HCT116 (cell line): ENCODE results near the gene INAFM1. TPM values are rescaled to one million over a fixed set of nuclear protein-coding genes. Genes with fewer than 3 reads are reported as not detected.

Source experiments
- ATAC-seq: fragments of 200-7000 bp; cut with Tn5 transposase; 2 replicates; pipeline ENCODE4 v1.9.1; 2020; ENCODE audit warnings: mild to moderate bottlenecking, moderate library complexity
- BruUV-seq: library from RNA; stranded (reverse); fragments of 400-500 nt; replicated peaks from 2 replicates; lab custom pipeline; 2021; lab: Mats Ljungman, UMichigan
- CTCF ChIA-PET: fragments of 300-600 bp; sonication (Branson Sonifier 250); formaldehyde crosslinking; loops from one replicate; lab custom pipeline; 2021; ENCODE audit warnings: antibody characterized with exemption; lab: Charles Lee
- POLR2A ChIA-PET: fragments of 300-600, 350-600 bp; sonication (Branson Sonifier 250); formaldehyde crosslinking; loops from one replicate; lab custom pipeline; 2021; ENCODE audit warnings: antibody characterized with exemption; lab: Charles Lee
- RAD21 ChIA-PET, 2 experiments: fragments of 300-600 bp; sonication (Branson Sonifier 250); formaldehyde crosslinking; loops; one replicate each; lab custom pipeline; 2023; ENCODE audit warnings: low total read pairs in 2 of 2; ENCODE audit not compliant: uncharacterized antibody in 2 of 2, unreplicated experiment in 2 of 2, low non-redundant PET in 1 of 2; lab: Charles Lee
- DNase-seq: peaks from one replicate; pipeline ENCODE4 v3.0.0-alpha.2; 2010; ENCODE audit warnings: low read depth, low spot score
- H2AFZ ChIP-seq: fragments of 200-600 bp; shearing (Covaris generic), sonication (generic); 2 replicates; pipeline ENCODE4 v1.6.1; 2017; ENCODE audit warnings: low read depth, mixed run types, mixed read lengths, antibody characterized with exemption, low read length; ENCODE audit not compliant: poor library complexity, severe bottlenecking
- H3K27ac ChIP-seq: 2 replicates; pipeline ENCODE4 v1.5.1; 2012; ENCODE audit warnings: low read depth, low read length
- H3K27me3 ChIP-seq: fragments of 200-600 bp; sonication (generic); 2 replicates; pipeline ENCODE4 v1.6.1; 2016; ENCODE audit warnings: mixed run types, low read length, mixed read lengths; ENCODE audit not compliant: insufficient read depth
- H3K36me3 ChIP-seq, 2 experiments: fragments of 200-500 bp in 1 of 2; fragments of 200-600 bp in 1 of 2; sonication (Bioruptor generic) in 1 of 2; sonication (generic) in 1 of 2; 2 replicates each; pipeline versions ENCODE4 v1.5.1 to v1.6.1; 2014 to 2016; ENCODE audit warnings: low read length in 2 of 2, inconsistent platforms in 1 of 2, mixed read lengths in 1 of 2, mixed run types in 1 of 2; ENCODE audit not compliant: insufficient read depth in 2 of 2, control insufficient read depth in 1 of 2
- H3K4me1 ChIP-seq, 2 experiments: fragments of 200-600 bp in 1 of 2; sonication (generic) in 1 of 2; 2 replicates each; pipeline versions ENCODE4 v1.5.1 to v1.6.1; 2012 to 2017; ENCODE audit warnings: low read length in 2 of 2, inconsistent platforms in 1 of 2, mild to moderate bottlenecking in 1 of 2, mixed read lengths in 1 of 2, mixed run types in 1 of 2, moderate library complexity in 1 of 2; ENCODE audit not compliant: insufficient read depth in 2 of 2, control insufficient read depth in 1 of 2
- H3K4me2 ChIP-seq: fragments of 200-600 bp; sonication (generic); 2 replicates; pipeline ENCODE4 v1.6.1; 2017; ENCODE audit warnings: mixed run types, low read length, mixed read lengths
- H3K4me3 ChIP-seq, 2 experiments: fragments of 200-600 bp in 1 of 2; sonication (generic) in 1 of 2; replicated peaks in 1 of 2; 2 replicates each; pipeline ENCODE4 v1.5.1; 2011 to 2016; ENCODE audit warnings: low read length in 2 of 2, control low read depth in 1 of 2, low read depth in 1 of 2, mild to moderate bottlenecking in 1 of 2, mixed read lengths in 1 of 2, mixed run types in 1 of 2
- H3K79me2 ChIP-seq: fragments of 200-600 bp; sonication (generic); 2 replicates; pipeline ENCODE4 v1.6.1; 2017; ENCODE audit warnings: mild to moderate bottlenecking, mixed run types, low read length, moderate library complexity, mixed read lengths; ENCODE audit not compliant: insufficient read depth
- H3K9ac ChIP-seq: fragments of 200-600 bp; sonication (generic); 2 replicates; pipeline ENCODE4 v1.6.1; 2016; ENCODE audit warnings: low read length, mixed read lengths
- H3K9me2 ChIP-seq: fragments of 200-600 bp; sonication (generic), shearing (Covaris generic); 2 replicates; pipeline ENCODE4 v1.6.1; 2017; ENCODE audit warnings: mixed run types, mild to moderate bottlenecking, moderate library complexity; ENCODE audit not compliant: insufficient read depth
- H3K9me3 ChIP-seq, 2 experiments: fragments of 200-500 bp in 1 of 2; fragments of 200-600 bp in 1 of 2; sonication (Bioruptor generic) in 1 of 2; sonication (generic) in 1 of 2; 2 replicates each; pipeline ENCODE4 v1.6.1; 2014 to 2017; ENCODE audit warnings: low read length in 2 of 2, mixed read lengths in 2 of 2, inconsistent platforms in 1 of 2, low read depth in 1 of 2, mild to moderate bottlenecking in 1 of 2, mixed run types in 1 of 2, moderate library complexity in 1 of 2; ENCODE audit not compliant: control insufficient read depth in 1 of 2, insufficient read depth in 1 of 2
- H4K20me1 ChIP-seq: fragments of 200-600 bp; sonication (generic), shearing (Covaris generic); 2 replicates; pipeline ENCODE4 v1.6.1; 2017; ENCODE audit warnings: mixed run types, mild to moderate bottlenecking, moderate library complexity; ENCODE audit not compliant: insufficient read depth
- CBX3 ChIP-seq: IDR thresholded peaks from 2 replicates; pipeline ENCODE4 v1.6.1; 2012; ENCODE audit warnings: low read depth
- CEBPB ChIP-seq: IDR thresholded peaks from 2 replicates; pipeline ENCODE4 v1.6.1; 2012; ENCODE audit warnings: low read depth
- EGR1 ChIP-seq: IDR thresholded peaks from 2 replicates; pipeline ENCODE4 v1.6.1; 2012; ENCODE audit warnings: low read depth
- ELF1 ChIP-seq: IDR thresholded peaks from 2 replicates; pipeline ENCODE4 v1.6.1; 2012; ENCODE audit warnings: low read depth, borderline replicate concordance
- EZH2 ChIP-seq: fragments of 200-600 bp; sonication (generic); IDR thresholded peaks from 2 replicates; pipeline ENCODE4 v1.6.1; 2017; ENCODE audit warnings: antibody characterized with exemption, mixed run types
- EZH2phosphoT487 ChIP-seq: fragments of 200-600 bp; IDR thresholded peaks from 2 replicates; pipeline ENCODE4 v1.6.1; 2018; ENCODE audit warnings: antibody characterized with exemption, borderline replicate concordance
- FOSL1 ChIP-seq: IDR thresholded peaks from 2 replicates; pipeline ENCODE4 v1.6.1; 2012; ENCODE audit warnings: low read depth
- JUND ChIP-seq: IDR thresholded peaks from 2 replicates; pipeline ENCODE4 v1.6.1; 2012
- POLR2A ChIP-seq: IDR thresholded peaks from 2 replicates; pipeline ENCODE4 v1.7.0; 2011; ENCODE audit warnings: borderline replicate concordance; ENCODE audit not compliant: insufficient read depth, insufficient read length; ENCODE audit errors: extremely low read depth
- POLR2AphosphoS5 ChIP-seq: IDR thresholded peaks from 2 replicates; pipeline ENCODE4 v1.6.1; 2011; ENCODE audit warnings: mild to moderate bottlenecking, low read depth, low read length, moderate library complexity
- RAD21 ChIP-seq: IDR thresholded peaks from 2 replicates; pipeline ENCODE4 v1.6.1; 2012; ENCODE audit warnings: low read depth, mild to moderate bottlenecking
- SIN3A ChIP-seq: IDR thresholded peaks from 2 replicates; pipeline ENCODE4 v1.6.1; 2012; ENCODE audit warnings: low read depth
- SP1 ChIP-seq: IDR thresholded peaks from 2 replicates; pipeline ENCODE4 v1.6.1; 2012; ENCODE audit warnings: low read depth
- SRF ChIP-seq: IDR thresholded peaks from 2 replicates; pipeline ENCODE4 v1.6.1; 2012; ENCODE audit warnings: low read depth
- TCF7L2 ChIP-seq: IDR thresholded peaks from 2 replicates; pipeline ENCODE4 v1.7.0; 2011; ENCODE audit warnings: borderline replicate concordance, inconsistent platforms; ENCODE audit not compliant: insufficient read depth, insufficient read length; ENCODE audit errors: extremely low read depth
- YY1 ChIP-seq: IDR thresholded peaks from 2 replicates; pipeline ENCODE4 v1.6.1; 2011; ENCODE audit warnings: low read length, low read depth, moderate library complexity, mild to moderate bottlenecking; ENCODE audit not compliant: insufficient replicate concordance; ENCODE audit errors: extremely low read depth
- ZFX ChIP-seq: fragments of 450-650 bp; IDR thresholded peaks from 2 replicates; pipeline ENCODE4 v1.6.1; 2017
- ZNF274 ChIP-seq: fragments of 200-500 bp; sonication (Bioruptor generic); IDR thresholded peaks from 2 replicates; pipeline ENCODE4 v1.6.1; 2014; ENCODE audit warnings: mild to moderate bottlenecking, low read depth, low read length, inconsistent platforms
- intact Hi-C: fragments of 100-400 bp; cut with micrococcal nuclease; formaldehyde crosslinking; loops from 2 replicates; pipeline ENCODE4 v1.10.0; 2022
- total RNA-seq: library from RNA; stranded (reverse); gene quantifications from one replicate; pipeline ENCODE4 v1.2.1, GENCODE V29; 2021; ENCODE audit not compliant: unreplicated experiment
- TF ChIP-seq, protein P1 (sequence below): IDR thresholded peaks from 2 replicates; pipeline ENCODE4 v1.6.1; 2012
- TF ChIP-seq, protein P2 (sequence below), 3 experiments: fragments of 200-600 bp in 1 of 3; sonication (generic) in 1 of 3; IDR thresholded peaks in 2 of 3; conservative IDR thresholded peaks in 1 of 3; 2 replicates each; pipeline ENCODE4 v1.5.1; 2012 to 2017; ENCODE audit warnings: low read depth in 2 of 3, low read length in 2 of 3, antibody characterized with exemption in 1 of 3, borderline replicate concordance in 1 of 3, control low read depth in 1 of 3, mild to moderate bottlenecking in 1 of 3, mixed read lengths in 1 of 3, mixed run types in 1 of 3, moderate library complexity in 1 of 3; ENCODE audit not compliant: insufficient read depth in 1 of 3
- TF ChIP-seq, protein P3 (sequence below): IDR thresholded peaks from 2 replicates; pipeline ENCODE4 v1.6.1; 2012
- TF ChIP-seq, protein P4 (sequence below): IDR thresholded peaks from 2 replicates; pipeline ENCODE4 v1.6.1; 2012; ENCODE audit warnings: low read depth

The INAFM1 gene
- total RNA-seq, 1 experiment from 2014 or later: 22.9 TPM

DNA sequence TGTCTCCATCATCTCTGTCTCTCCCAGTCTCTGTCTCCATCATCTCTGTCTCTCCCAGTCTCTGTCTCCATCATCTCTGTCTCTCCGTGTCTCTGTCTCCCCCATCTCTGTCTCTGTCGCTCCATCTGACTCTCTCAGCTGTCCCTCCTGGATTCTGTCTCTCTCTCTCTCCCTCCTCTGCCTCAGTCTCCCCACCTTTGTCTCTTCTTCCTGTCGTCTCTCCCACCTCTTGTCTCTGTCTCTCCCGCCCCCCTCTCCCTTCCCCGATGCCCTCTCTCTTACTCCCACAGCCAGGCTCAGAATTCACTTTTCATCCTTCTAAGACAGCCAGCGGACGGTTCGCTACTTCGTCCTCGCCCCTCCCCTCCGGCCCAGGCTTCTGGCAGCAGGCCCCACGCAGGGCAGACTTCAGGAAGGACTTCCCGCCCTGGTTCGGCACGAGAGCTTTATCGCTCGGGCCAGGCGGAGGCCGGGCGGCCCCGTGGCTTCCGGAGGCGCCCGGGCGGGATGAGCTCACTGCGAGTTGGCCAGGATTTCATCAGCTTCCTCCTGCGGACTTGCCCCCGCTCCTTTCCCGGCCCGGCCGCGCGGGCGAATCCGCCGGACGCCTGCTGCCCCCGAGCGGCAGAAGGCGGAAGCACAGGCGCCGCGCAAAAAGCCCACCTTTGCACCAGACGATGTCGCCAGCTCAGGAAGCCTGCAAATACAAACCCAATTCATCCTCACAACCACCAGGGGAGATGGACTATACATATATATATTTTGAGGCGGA is 30.7 kb upstream of the INAFM1 start:
- H3K27me3 ChIP-seq: no peaks in the 10 kb centered on the region
- ChIA-PET CTCF (interaction anchor here (0.6 to 5.7 kb wide), 21 partner anchors 10 to 232 kb away, joined by 3 to 103 read pairs (median 4); partner anchors contain the start of genes CCDC9 and ZC3H4), POLR2A (interaction anchor here (0.7 to 2.9 kb wide), 21 partner anchors 8 to 231 kb away, joined by 3 to 34 read pairs (median 4); partner anchors contain the start of genes CCDC9, INAFM1 and ZC3H4), RAD21 (interaction anchor here (0.6 to 1.4 kb wide), 11 partner anchors 11 to 231 kb away, joined by 3 to 14 read pairs (median 3); partner anchors contain the start of genes ZC3H4 (in 2 of the 2) and CCDC9 (in 1 of the 2))
- peak overlapping the region; percentile 72 for H3K4me2 ChIP-seq
- H3K79me2 ChIP-seq: no peaks in the 10 kb centered on the region
- DNase-seq: peak; percentile 85
- no peaks in the 10 kb centered on the region for H3K9me3 ChIP-seq
- peak; percentile 80 for ATAC-seq
- H3K4me3 ChIP-seq: peak overlapping the region; percentile 52 to 56
- H3K9me2 ChIP-seq: no peaks in the 10 kb centered on the region
- H3K9ac ChIP-seq: peak overlapping the region; percentile 63
- H3K4me1 ChIP-seq: peaks cover 32 to 50% of the 10 kb centered on the region in 2 experiments
- H4K20me1 ChIP-seq: no peaks in the 10 kb centered on the region
- H3K27ac ChIP-seq: peak overlapping the region; percentile 90
- no peaks in the 10 kb centered on the region for H3K36me3 ChIP-seq
- TSS peak; percentile 48 for BruUV-seq
- no peak overlapping the region for H2AFZ ChIP-seq
- intact Hi-C loops: loop anchor here (1.0 kb wide), 3 partner anchors 34 to 165 kb away; no protein-coding TSS in a partner anchor
- TF ChIP-seq ZNF274 (no peak), SP1 (peak; percentile 81), FOSL1 (no peak), POLR2AphosphoS5 (peak; percentile 52; the same call in 1 of the 2 replicates), EZH2phosphoT487 (no peak), SRF (no peak), ZFX (no peak), SIN3A (no peak), EGR1 (0 out of 2 replicates have a peak, but pooled peaks have one; percentile 45), CBX3 (peak; percentile 77; the same call in 1 of the 2 replicates), RAD21 (peak; percentile 99), CEBPB (peak; percentile 92; the same call in 1 of the 2 replicates), POLR2A (no peak), ELF1 (no peak), TCF7L2 (peak; percentile 64), YY1 (peak; percentile 38), JUND (no peak), EZH2 (no peak)
- TF ChIP-seq, protein P1, sequence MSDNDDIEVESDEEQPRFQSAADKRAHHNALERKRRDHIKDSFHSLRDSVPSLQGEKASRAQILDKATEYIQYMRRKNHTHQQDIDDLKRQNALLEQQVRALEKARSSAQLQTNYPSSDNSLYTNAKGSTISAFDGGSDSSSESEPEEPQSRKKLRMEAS: peak; percentile 92
- TF ChIP-seq, protein P2, sequence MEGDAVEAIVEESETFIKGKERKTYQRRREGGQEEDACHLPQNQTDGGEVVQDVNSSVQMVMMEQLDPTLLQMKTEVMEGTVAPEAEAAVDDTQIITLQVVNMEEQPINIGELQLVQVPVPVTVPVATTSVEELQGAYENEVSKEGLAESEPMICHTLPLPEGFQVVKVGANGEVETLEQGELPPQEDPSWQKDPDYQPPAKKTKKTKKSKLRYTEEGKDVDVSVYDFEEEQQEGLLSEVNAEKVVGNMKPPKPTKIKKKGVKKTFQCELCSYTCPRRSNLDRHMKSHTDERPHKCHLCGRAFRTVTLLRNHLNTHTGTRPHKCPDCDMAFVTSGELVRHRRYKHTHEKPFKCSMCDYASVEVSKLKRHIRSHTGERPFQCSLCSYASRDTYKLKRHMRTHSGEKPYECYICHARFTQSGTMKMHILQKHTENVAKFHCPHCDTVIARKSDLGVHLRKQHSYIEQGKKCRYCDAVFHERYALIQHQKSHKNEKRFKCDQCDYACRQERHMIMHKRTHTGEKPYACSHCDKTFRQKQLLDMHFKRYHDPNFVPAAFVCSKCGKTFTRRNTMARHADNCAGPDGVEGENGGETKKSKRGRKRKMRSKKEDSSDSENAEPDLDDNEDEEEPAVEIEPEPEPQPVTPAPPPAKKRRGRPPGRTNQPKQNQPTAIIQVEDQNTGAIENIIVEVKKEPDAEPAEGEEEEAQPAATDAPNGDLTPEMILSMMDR (IDR thresholded peaks at IDR 0.05 in 2 of 3, conservative IDR thresholded peaks at IDR 0.05 in 1 of 3; ENCODE audit: borderline replicate concordance in 1 of 3, insufficient read depth in 1 of 3, low read depth in 2 of 3, low read length in 2 of 3): peak; percentile 87 to 97 (median 97)
- TF ChIP-seq, protein P3, sequence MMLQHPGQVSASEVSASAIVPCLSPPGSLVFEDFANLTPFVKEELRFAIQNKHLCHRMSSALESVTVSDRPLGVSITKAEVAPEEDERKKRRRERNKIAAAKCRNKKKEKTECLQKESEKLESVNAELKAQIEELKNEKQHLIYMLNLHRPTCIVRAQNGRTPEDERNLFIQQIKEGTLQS: no peak; the same call in 1 of the 2 replicates
- TF ChIP-seq, protein P4, sequence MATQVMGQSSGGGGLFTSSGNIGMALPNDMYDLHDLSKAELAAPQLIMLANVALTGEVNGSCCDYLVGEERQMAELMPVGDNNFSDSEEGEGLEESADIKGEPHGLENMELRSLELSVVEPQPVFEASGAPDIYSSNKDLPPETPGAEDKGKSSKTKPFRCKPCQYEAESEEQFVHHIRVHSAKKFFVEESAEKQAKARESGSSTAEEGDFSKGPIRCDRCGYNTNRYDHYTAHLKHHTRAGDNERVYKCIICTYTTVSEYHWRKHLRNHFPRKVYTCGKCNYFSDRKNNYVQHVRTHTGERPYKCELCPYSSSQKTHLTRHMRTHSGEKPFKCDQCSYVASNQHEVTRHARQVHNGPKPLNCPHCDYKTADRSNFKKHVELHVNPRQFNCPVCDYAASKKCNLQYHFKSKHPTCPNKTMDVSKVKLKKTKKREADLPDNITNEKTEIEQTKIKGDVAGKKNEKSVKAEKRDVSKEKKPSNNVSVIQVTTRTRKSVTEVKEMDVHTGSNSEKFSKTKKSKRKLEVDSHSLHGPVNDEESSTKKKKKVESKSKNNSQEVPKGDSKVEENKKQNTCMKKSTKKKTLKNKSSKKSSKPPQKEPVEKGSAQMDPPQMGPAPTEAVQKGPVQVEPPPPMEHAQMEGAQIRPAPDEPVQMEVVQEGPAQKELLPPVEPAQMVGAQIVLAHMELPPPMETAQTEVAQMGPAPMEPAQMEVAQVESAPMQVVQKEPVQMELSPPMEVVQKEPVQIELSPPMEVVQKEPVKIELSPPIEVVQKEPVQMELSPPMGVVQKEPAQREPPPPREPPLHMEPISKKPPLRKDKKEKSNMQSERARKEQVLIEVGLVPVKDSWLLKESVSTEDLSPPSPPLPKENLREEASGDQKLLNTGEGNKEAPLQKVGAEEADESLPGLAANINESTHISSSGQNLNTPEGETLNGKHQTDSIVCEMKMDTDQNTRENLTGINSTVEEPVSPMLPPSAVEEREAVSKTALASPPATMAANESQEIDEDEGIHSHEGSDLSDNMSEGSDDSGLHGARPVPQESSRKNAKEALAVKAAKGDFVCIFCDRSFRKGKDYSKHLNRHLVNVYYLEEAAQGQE: no peak
